HEK293 (cell line): Measurements from ENCODE around the gene RNF4.
A peak's percentile ranks its signal among the peaks of the same experiment; 100 is the strongest.
"Not testable (repeated sequence)": the region's sequence is repeated elsewhere in the genome, so short reads cannot be mapped to it uniquely, and the experiment has no call there.

Experiments
- CTCF ChIA-PET: fragments of 350-600 bp; formaldehyde crosslinking; extraction: SDS; loops from one replicate; lab custom pipeline; 2021; ENCODE audit warnings: antibody characterized with exemption; lab: Yijun Ruan, JAX
- POLR2A ChIA-PET: fragments of 300-600 bp; formaldehyde crosslinking; extraction: SDS; loops from one replicate; lab custom pipeline; 2020; ENCODE audit warnings: antibody characterized with exemption, inconsistent platforms; lab: Yijun Ruan, JAX
- H3K27ac ChIP-seq: fragments of 200-500 bp; sonication (Bioruptor generic); 2 replicates; pipeline ENCODE4 v1.5.1; 2014; ENCODE audit warnings: low read depth, low read length, control low read depth, inconsistent platforms; ENCODE audit errors: extremely low read depth
- H3K36me3 ChIP-seq, 2 experiments: fragments of 200-500 bp in 1 of 2; sonication (Bioruptor generic) in 1 of 2; 1 replicate in 1 of 2; 2 replicates in 1 of 2; pipeline ENCODE4 v1.5.1; 2014 to 2017; ENCODE audit warnings: inconsistent platforms in 2 of 2, low read length in 2 of 2; ENCODE audit not compliant: control insufficient read depth in 2 of 2, insufficient read depth in 1 of 2
- H3K4me1 ChIP-seq: fragments of 200-500 bp; sonication (Bioruptor generic); 2 replicates; pipeline ENCODE4 v1.5.1; 2014; ENCODE audit warnings: mild to moderate bottlenecking, low read length, inconsistent platforms; ENCODE audit not compliant: control insufficient read depth, insufficient read depth
- H3K4me3 ChIP-seq: 2 replicates; pipeline ENCODE4 v1.5.1; 2011; ENCODE audit warnings: low read depth, mild to moderate bottlenecking, control low read depth, low read length, moderate library complexity
- H3K9me3 ChIP-seq: fragments of 200-500 bp; sonication (Bioruptor generic); 2 replicates; pipeline ENCODE4 v1.5.1; 2014; ENCODE audit warnings: low read depth, low read length, inconsistent platforms; ENCODE audit not compliant: control insufficient read depth, insufficient read depth
- GLI2 ChIP-seq: fragments of 450-650 bp; formaldehyde crosslinking; IDR thresholded peaks from 2 replicates; pipeline ENCODE4; 2017; ENCODE audit warnings: missing biosample characterization, missing genetic modification characterization, low read depth, borderline replicate concordance
- HOXA7 ChIP-seq: sonication (generic); formaldehyde crosslinking; IDR thresholded peaks from 2 replicates; pipeline ENCODE4 v1.8.1; 2022; ENCODE audit warnings: missing genetic modification reagents, borderline replicate concordance
- KLF1 ChIP-seq: fragments of 450-650 bp; formaldehyde crosslinking; IDR thresholded peaks from 2 replicates; pipeline ENCODE4 v1.5.1; 2016; ENCODE audit warnings: missing biosample characterization, missing genetic modification characterization
- SP3 ChIP-seq: fragments of 450-650 bp; formaldehyde crosslinking; IDR thresholded peaks from 2 replicates; pipeline ENCODE4 v1.5.1; 2016; ENCODE audit warnings: missing biosample characterization, missing genetic modification characterization
- TRIM28 ChIP-seq: IDR thresholded peaks from 2 replicates; pipeline ENCODE4 v1.6.1; 2011; ENCODE audit warnings: low read length, control low read depth, borderline replicate concordance
- ZIC2 ChIP-seq: fragments of 450-650 bp; formaldehyde crosslinking; IDR thresholded peaks from 2 replicates; pipeline ENCODE4 v1.5.1; 2016; ENCODE audit warnings: missing biosample characterization, missing genetic modification characterization
- ZNF112 ChIP-seq: fragments of 450-650 bp; formaldehyde crosslinking; IDR thresholded peaks from 2 replicates; pipeline ENCODE4 v1.5.0; 2017; ENCODE audit warnings: missing biosample characterization, missing genetic modification characterization
- ZNF155 ChIP-seq: fragments of 450-650 bp; formaldehyde crosslinking; IDR thresholded peaks from 2 replicates; pipeline ENCODE4 v1.5.1; 2016; ENCODE audit warnings: missing biosample characterization, missing genetic modification characterization
- ZNF169 ChIP-seq: fragments of 450-650 bp; formaldehyde crosslinking; IDR thresholded peaks from 2 replicates; pipeline ENCODE4 v1.5.1; 2016; ENCODE audit warnings: missing biosample characterization, missing genetic modification characterization
- ZNF175 ChIP-seq: fragments of 450-650 bp; formaldehyde crosslinking; IDR thresholded peaks from 2 replicates; pipeline ENCODE4 v1.5.1; 2016; ENCODE audit warnings: missing biosample characterization, missing genetic modification characterization
- ZNF350 ChIP-seq: fragments of 450-650 bp; formaldehyde crosslinking; IDR thresholded peaks from 2 replicates; pipeline ENCODE4 v1.5.0; 2017; ENCODE audit warnings: missing biosample characterization, mild to moderate bottlenecking, missing genetic modification characterization
- ZNF366 ChIP-seq: fragments of 450-650 bp; formaldehyde crosslinking; conservative IDR thresholded peaks from 2 replicates; pipeline ENCODE4 v1.5.1; 2016; ENCODE audit warnings: missing biosample characterization, missing genetic modification characterization
- ZNF404 ChIP-seq: fragments of 450-650 bp; formaldehyde crosslinking; IDR thresholded peaks from 2 replicates; pipeline ENCODE4 v1.5.1; 2017; ENCODE audit warnings: missing biosample characterization, missing genetic modification characterization
- ZNF501 ChIP-seq: fragments of 450-650 bp; formaldehyde crosslinking; IDR thresholded peaks from 2 replicates; pipeline ENCODE4 v1.5.1; 2016; ENCODE audit warnings: missing biosample characterization, missing genetic modification characterization
- ZNF580 ChIP-seq: fragments of 450-650 bp; formaldehyde crosslinking; IDR thresholded peaks from 2 replicates; pipeline ENCODE4 v1.5.1; 2016; ENCODE audit warnings: missing biosample characterization, missing genetic modification characterization
- ZNF600 ChIP-seq: fragments of 450-650 bp; formaldehyde crosslinking; IDR thresholded peaks from 2 replicates; pipeline ENCODE4 v1.5.1; 2016; ENCODE audit warnings: missing biosample characterization, missing genetic modification characterization
- ZNF621 ChIP-seq: fragments of 450-650 bp; formaldehyde crosslinking; IDR thresholded peaks from 2 replicates; pipeline ENCODE4 v1.5.1; 2017; ENCODE audit warnings: missing biosample characterization, missing genetic modification characterization
- ZNF623 ChIP-seq: fragments of 450-650 bp; formaldehyde crosslinking; IDR thresholded peaks from 2 replicates; pipeline ENCODE4 v1.5.1; 2016; ENCODE audit warnings: missing biosample characterization, missing genetic modification characterization
- ZNF660 ChIP-seq: fragments of 450-650 bp; IDR thresholded peaks from 2 replicates; pipeline ENCODE4 v1.5.1; 2018; ENCODE audit warnings: missing biosample characterization, mild to moderate bottlenecking, missing genetic modification characterization
- ZNF76 ChIP-seq: fragments of 450-650 bp; formaldehyde crosslinking; IDR thresholded peaks from 2 replicates; pipeline ENCODE4; 2016; ENCODE audit warnings: low read depth, missing biosample characterization, missing genetic modification characterization, borderline replicate concordance
- TF ChIP-seq, protein P1 (sequence below): fragments of 450-650 bp; formaldehyde crosslinking; IDR thresholded peaks from 2 replicates; pipeline ENCODE4 v1.5.1; 2016; ENCODE audit warnings: missing biosample characterization, missing genetic modification characterization
- TF ChIP-seq, protein P2 (sequence below): fragments of 450-650 bp; formaldehyde crosslinking; IDR thresholded peaks from 2 replicates; pipeline ENCODE4 v1.5.1; 2016; ENCODE audit warnings: missing biosample characterization, missing genetic modification characterization

RNF4 gene

DNA sequence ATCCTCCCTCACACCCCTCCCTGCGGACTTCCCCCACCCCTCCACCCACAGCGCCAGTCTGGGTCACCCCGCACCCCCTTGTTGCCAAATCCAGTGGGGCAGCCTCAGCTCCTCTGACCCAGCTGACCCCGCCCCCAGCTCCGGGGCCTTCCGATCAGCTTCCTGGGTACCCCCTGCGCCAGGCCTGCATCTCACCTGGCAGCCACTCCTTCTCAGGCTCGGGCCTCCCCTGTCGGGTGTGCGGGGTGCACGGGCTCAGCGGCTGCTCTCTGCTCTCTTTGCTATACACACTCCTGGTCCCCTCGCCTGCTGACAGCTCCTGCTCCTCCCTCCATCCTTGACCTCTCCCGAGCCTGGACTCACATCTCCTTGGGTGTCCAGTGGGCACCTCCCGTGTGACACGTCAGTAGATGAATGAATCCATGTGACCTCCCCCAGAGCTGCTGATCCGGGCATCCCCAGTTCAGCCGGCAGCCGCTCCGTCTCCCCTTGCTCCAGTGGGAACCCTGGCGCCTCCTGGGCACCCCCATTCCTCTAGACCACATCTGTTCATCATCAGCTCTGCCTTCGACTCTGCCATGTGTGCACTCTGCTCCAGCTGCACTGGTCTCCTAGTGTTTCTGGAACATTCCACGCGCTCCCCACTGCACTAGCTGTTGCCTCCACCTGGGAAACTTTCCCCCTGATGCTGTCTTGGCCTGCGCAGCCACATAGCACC is 40.3 kb upstream of the RNF4 start:
- ChIA-PET POLR2A (no interaction called here), CTCF (interaction anchor here (0.6 kb wide), 1 partner anchor 10 kb away, joined by 4 read pairs; the partner anchor contains the start of gene CFAP99)
- no peaks in the 10 kb centered on the region for H3K36me3 ChIP-seq
- H3K4me1 ChIP-seq, result no peaks in the 10 kb centered on the region
- H3K27ac ChIP-seq, result no peak overlapping the region
- TF ChIP-seq ZNF621, result no peak
- no peak for TF ChIP-seq ZNF600 (tag by site-specific recombination)
- TF ChIP-seq ZNF404 (tag by site-specific recombination), result no peak
- TF ChIP-seq ZNF112 (tag by site-specific recombination), result no peak
- TF ChIP-seq, protein P1, sequence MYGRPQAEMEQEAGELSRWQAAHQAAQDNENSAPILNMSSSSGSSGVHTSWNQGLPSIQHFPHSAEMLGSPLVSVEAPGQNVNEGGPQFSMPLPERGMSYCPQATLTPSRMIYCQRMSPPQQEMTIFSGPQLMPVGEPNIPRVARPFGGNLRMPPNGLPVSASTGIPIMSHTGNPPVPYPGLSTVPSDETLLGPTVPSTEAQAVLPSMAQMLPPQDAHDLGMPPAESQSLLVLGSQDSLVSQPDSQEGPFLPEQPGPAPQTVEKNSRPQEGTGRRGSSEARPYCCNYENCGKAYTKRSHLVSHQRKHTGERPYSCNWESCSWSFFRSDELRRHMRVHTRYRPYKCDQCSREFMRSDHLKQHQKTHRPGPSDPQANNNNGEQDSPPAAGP (tag by site-specific recombination), result no peak
- no peak for TF ChIP-seq HOXA7 (CRISPR knock-in tag)
- TF ChIP-seq ZNF175 (tag by site-specific recombination), result no peak
- TF ChIP-seq SP3 (tag by site-specific recombination), result no peak
- TF ChIP-seq ZNF155, result no peak
- no peak for TF ChIP-seq ZIC2 (tag by site-specific recombination)
- TF ChIP-seq ZNF660 (tag by site-specific recombination), result no peak
- TF ChIP-seq GLI2 (tag by site-specific recombination), result no peak
- TF ChIP-seq ZNF501, result no peak
- TF ChIP-seq ZNF350 (tag by site-specific recombination), result no peak
- TF ChIP-seq KLF1 (tag by site-specific recombination), result no peak
- TF ChIP-seq ZNF76 (tag by site-specific recombination), result no peak
- TF ChIP-seq, all 188 proteins: peak for 0
- Histone ChIP-seq H3K9me3 (no peaks in the 10 kb centered on the region), H3K4me3 (no peak overlapping the region)

DNA sequence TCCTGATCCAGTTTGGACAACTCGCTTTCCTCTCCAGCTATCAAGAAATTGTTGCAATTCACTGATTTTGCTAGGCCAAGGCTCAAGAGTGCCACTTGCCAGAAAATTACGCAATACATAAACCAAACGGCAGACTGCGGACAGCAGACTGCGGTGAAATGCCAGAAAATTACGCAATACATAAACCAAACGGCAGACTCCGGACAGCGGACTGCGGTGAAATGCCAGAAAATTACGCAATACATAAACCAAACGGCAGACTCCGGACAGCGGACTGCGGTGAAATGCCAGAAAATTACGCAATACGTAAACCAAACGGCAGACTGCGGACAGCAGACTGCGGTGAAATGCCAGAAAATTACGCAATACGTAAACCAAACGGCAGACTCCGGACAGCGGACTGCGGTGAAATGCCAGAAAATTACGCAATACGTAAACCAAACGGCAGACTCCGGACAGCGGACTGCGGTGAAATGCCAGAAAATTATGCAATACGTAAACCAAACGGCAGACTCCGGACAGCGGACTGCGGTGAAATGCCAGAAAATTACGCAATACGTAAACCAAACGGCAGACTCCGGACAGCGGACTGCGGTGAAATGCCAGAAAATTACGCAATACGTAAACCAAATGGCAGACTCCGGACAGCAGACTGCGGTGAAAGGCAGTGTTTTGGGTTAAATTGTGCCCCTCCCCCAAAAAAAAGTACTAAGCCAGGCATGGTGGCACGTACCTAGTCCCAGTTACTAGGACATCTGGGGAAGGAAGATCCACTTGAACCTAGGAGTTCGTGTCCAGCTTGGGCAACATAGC is 38.8 kb upstream of the RNF4 start:
- CTCF ChIA-PET, H3K36me3 ChIP-seq, POLR2A ChIA-PET, H3K4me3 ChIP-seq, H3K27ac ChIP-seq, H3K4me1 ChIP-seq, H3K9me3 ChIP-seq: not testable (repeated sequence)

GRCh38 chr4:2432004-2432403 is 36.9 kb upstream of the RNF4 start:
- TF ChIP-seq ZNF580 (tag by site-specific recombination) (peak; percentile 77; the same call in 1 of the 2 replicates), ZNF169 (tag by site-specific recombination) (no peak), ZNF623 (tag by site-specific recombination) (no peak), TRIM28 (peak; percentile 73; the same call in 1 of the 2 replicates), ZNF366 (tag by site-specific recombination) (no peak)
- TF ChIP-seq, protein P2, sequence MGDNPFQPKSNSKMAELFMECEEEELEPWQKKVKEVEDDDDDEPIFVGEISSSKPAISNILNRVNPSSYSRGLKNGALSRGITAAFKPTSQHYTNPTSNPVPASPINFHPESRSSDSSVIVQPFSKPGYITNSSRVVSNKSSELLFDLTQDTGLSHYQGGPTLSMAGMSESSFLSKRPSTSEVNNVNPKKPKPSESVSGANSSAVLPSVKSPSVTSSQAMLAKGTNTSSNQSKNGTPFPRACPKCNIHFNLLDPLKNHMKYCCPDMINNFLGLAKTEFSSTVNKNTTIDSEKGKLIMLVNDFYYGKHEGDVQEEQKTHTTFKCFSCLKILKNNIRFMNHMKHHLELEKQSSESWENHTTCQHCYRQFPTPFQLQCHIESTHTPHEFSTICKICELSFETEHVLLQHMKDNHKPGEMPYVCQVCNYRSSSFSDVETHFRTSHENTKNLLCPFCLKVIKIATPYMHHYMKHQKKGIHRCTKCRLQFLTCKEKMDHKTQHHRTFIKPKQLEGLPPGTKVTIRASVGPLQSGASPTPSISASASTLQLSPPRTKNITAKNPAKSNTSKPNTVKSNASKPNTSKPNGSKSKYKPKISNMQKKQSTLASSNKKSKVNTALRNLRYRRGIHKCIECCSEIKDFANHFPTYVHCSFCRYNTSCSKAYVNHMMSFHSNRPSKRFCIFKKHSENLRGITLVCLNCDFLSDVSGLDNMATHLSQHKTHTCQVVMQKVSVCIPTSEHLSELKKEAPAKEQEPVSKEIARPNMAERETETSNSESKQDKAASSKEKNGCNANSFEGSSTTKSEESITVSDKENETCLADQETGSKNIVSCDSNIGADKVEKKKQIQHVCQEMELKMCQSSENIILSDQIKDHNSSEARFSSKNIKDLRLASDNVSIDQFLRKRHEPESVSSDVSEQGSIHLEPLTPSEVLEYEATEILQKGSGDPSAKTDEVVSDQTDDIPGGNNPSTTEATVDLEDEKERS, result peak; percentile 95; the same call in 1 of the 2 replicates
- no peaks in the 10 kb centered on the region for H3K4me1 ChIP-seq
- no peaks in the 10 kb centered on the region for H3K9me3 ChIP-seq
- CTCF ChIA-PET, result no interaction called here
- H3K27ac ChIP-seq, result no peak overlapping the region
- H3K4me3 ChIP-seq, result no peak overlapping the region
- H3K36me3 ChIP-seq, result no peaks in the 10 kb centered on the region
- POLR2A ChIA-PET, result no interaction called here
